SIG-M5 (cell line): ENCODE data around the gene ZSWIM6.
"Not testable (repeated sequence)": the region's sequence is repeated elsewhere in the genome, so short reads cannot be mapped to it uniquely, and the experiment has no call there.

Experiments
- DNase-seq: peaks from one replicate; lab custom pipeline; 2025; lab: John Stamatoyannopoulos, UW

The ZSWIM6 gene

GRCh38 chr5:61363401-61364114 is 31.5 kb downstream of the ZSWIM6 start:
- DNase-seq: no peak

DNA sequence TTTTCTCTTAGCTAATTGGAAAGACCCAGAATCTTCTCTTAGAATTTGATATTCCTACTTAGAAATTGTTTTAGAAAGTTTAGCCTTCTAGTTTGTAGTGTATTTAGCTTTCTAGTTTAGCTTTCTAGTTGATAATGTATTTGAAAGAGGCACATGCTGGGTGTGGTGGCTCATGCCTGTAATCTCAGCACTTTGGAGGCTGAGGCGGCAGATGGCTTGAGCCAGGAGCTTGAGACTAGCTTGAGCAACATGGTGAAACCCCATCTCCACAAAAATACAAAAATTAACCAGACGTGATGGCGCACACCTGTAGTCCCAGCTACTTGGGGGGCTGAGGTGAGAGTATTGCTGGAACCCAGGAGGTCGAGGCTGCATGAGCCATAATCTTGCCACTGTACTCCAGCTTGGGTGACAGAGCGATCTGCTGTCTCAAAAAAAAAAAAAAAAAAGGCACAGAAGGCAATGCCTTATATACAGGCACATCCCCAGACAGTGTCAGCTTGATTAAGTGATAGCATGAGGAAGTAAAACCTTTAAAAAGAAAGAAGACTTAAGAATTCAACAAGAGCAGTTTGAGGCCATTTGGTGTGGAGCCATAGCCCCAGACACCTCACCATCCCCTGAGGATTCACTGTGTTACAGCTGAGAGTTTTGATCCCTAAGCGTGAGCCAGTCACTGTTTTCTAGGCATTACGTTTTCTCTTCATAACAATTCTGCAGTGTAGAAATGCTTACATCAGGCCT is 34.6 kb downstream of the ZSWIM6 start:
- no peak for DNase-seq

- DNase-seq: no peak
Observed at GRCh38 chr5:61370506-61370905, 38.4 kb downstream of the ZSWIM6 start.

- no peak for DNase-seq
Observed at GRCh38 chr5:61371474-61371873, 39.4 kb downstream of the ZSWIM6 start.

- no peak for DNase-seq
Observed at GRCh38 chr5:61379677-61380076, 47.6 kb downstream of the ZSWIM6 start.

DNA sequence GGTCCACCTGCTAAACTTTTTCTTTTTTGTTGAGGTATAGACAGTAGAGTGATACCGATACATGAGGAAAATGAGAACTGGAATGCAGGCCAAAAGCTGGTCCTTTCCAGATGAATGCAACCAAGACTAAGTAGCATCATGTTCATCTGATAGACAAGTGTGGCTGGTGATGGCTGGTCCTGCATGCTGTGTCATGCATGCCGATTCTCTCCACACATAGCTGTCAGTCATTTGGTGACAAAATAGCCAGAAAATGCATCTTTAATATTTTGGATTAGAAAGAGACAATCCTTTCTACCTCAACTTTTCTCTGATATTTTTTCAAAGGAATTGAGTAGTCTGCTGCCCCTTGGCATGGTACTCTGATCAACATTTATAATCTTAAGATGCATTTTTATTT is 49.9 kb downstream of the ZSWIM6 start:
- DNase-seq: no peak

GRCh38 chr5:61385627-61386026 is 53.6 kb downstream of the ZSWIM6 start:
- DNase-seq: no peak

GRCh38 chr5:61386045-61386800 is 54.2 kb downstream of the ZSWIM6 start:
- DNase-seq: no peak

DNA sequence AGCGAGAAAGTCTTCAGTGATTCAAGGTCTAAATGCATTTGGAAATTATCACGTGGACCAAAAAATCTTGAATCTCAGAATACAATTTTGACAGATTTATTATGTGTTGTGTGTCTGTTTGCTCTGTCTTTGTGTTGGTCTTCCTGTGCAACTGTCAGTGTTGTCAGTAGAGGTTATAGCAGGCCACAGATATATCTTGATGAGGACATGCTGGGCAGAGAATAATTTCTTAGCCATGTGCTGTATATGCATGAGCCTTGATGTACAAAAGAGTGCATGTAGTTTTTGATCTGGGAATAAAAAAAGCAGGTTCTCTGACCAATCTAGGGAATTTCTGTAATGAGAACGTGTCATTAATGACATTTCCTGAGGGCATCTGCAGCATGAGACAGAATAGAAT is 57.6 kb downstream of the ZSWIM6 start:
- DNase-seq: no peak

DNA sequence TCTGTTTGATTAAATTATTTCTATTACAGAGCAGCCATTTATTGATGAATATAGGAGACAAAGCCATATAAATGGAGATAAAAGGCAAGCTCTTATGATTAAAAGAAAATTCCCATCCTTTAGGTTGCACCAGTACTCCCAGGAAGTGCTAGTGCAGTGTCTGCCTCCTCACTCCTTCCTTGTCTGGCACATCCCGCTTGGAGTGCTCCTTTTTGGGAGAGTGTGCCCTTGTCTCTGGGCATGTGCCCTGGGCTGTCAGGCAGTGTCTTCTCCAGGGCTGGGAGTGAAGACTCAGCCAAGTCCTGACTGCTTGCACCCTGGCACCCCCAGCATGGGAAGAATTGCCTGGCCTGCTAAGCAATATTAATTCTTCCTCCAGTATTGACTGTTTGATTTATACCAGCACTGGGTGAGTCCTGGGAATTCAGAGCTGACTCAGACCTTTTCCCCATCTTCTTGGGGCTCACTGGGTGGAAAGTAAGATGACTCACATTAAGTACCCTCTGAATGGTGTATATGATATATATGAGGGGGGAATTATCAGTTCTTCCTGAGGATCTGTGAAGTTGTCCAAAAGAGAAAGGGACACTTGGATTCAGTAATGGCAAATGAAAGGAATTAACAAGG is 62.1 kb downstream of the ZSWIM6 start:
- no peak for DNase-seq

GRCh38 chr5:61394793-61395192 is 62.7 kb downstream of the ZSWIM6 start:
- no peak for DNase-seq

GRCh38 chr5:61397238-61397637 is 65.2 kb downstream of the ZSWIM6 start:
- no peak for DNase-seq

DNA sequence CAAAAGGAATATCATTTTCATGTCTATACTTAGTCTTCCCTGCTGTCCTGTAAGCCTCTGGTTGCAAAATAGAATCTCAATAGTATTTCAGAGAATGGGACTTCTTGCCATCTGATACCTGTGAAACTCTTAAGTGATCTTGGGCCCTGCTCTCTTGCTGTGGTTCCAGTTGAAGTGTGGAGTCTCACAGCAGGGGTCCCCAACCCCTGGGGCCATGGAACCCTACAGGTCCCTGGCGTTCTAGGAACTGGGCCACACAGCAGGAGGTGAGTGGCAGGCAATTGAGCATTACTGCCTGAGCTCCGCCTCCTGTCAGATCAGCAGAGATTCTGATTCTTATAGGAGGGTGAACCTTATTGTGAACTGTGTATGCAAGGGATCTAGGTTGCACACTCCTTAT is 65.9 kb downstream of the ZSWIM6 start:
- DNase-seq: no peak

- DNase-seq: no peak
Observed at GRCh38 chr5:61398440-61398839, 66.4 kb downstream of the ZSWIM6 start.

DNA sequence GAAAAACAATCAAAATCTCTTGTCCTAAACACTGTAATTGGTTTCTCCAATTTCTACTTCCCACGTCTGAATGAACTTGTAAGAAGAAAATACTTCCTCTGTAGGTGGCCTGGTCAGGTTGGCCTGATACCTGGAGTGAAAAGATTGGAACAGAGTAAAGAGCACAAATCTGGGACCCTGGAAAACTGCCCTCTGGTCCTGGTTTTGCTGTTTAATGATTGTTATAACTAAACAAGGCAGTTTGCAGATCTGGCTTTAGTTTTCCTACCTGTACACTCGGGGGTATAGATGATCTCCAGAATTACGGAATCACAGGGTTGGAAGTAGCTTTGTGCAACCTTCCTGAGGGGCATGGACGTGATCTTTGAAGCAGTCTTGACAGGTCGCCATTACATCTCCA is 67.6 kb downstream of the ZSWIM6 start:
- DNase-seq: no peak

DNA sequence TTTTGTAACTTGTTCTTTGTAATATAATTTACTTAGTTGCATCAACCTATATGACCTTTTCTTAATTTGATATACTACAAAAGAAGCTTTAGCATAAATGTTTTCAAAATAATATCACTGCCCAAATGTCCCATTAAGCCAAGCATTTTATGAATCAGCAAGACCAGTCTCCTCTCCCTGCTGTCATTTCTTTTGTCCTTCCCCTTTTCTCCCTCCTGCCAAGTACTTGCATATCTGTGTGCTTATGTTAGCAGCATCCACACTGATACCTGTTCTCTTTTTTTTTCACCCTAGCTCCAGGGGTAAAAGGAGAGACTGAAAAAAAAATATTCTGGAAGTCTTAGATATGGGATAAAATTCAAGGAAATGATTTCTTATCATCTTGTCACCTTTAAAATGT is 69.7 kb downstream of the ZSWIM6 start:
- DNase-seq: no peak

DNA sequence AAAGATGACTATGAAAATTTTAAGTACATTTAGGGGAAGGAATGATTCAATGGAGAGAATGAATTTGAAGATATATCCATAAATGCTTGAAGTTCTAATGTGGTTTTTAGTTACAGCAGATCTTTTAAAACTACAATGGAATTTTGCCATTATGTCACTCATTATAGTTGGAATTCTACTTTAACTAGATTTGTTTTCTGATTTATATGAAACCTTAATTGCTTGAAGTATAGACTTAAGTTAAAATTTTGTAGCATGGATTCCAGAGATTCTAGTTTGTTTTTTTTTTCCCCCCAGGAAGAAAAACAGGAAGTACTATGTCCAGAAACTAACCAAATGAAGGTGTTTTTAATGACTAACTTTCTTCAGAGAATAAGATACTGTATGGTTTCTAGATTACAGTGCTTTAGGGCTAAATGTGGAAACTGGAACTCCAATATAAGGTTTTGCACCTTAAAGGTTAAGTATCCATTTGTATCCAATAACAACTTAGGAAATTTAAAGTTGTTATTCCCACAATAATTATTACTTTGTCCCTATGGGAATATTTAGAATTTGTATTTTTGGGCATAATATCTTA is 70.3 kb downstream of the ZSWIM6 start:
- DNase-seq: no peak

DNA sequence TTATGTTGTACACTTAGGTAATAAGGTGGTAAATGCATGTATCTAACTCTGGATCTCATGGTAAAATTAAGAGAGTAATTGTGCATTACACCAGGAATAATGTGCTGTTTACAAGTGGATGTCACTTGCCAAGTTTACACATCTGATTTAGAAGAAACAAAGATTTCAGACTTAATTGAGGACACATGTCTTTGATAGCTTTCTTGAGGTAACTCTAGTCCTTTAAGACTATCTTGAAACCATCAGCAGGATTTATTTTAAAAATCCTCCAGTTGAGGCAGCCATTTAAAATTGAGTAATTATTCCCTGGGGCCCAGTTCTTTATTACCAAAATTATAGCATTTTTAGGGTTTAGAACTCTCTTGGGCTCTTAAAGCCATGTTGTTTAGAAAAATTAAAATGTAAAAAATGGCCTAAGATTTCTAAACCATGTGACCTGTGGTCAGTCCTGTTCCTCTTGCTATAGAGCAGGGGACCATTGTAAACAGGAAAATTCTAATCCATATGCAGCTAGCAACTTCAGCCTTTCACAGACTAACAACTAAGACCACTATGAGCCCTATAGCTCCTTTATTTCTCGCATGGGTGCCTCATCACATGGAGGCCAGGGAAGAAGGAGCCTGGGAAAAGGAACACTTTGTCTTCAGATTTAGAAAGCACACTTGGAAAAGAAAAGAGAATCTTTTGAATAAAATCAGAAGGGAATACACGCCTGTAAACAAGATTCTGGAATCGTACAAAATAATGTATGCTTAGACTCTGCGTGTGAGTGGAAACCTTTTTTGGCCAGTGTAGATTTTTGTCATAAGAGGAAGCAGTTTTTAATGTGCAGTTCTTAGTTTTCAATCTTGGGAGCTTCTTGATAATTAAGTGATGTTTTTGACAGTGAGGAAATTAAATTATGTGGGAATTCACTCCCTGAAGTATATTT is 71.2 kb downstream of the ZSWIM6 start:
- DNase-seq: no peak

GRCh38 chr5:61405511-61406295 is 73.6 kb downstream of the ZSWIM6 start:
- DNase-seq: no peak

DNA sequence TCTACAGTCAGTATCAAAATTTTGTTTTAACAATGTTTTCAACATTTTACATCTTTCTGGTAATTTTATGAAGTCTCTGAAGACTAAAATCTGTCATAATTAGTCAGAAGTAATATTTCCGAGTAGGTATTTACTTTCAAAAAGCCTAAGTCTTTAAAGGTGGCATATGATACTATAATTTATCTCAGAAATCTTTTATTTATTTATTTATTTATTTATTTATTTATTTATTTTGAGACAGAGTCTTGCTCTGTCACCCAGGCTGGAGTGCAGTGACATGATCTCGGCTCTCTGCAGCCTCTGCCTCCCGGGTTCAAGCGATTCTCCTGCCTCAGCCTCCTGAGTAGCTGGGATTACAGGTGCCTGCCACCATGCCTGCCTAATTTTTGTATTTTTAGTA is 74.4 kb downstream of the ZSWIM6 start:
- DNase-seq: not testable (repeated sequence)
